Retinal pigment epithelial cell (primary cell): ENCODE results near the gene GRM4.

Source experiments
- DNase-seq: peaks from one replicate; pipeline ENCODE4 v3.0.0-alpha.2; 2010; ENCODE audit warnings: low read depth
- H3K4me3 ChIP-seq: 2 replicates; pipeline ENCODE4 v1.5.1; 2011; ENCODE audit warnings: mild to moderate bottlenecking, low read length, control low read depth, moderate library complexity
- TF ChIP-seq, protein P1 (sequence below): conservative IDR thresholded peaks from 2 replicates; pipeline ENCODE4 v1.5.1; 2011; ENCODE audit warnings: low read depth, low read length, control low read depth, inconsistent platforms

Gene GRM4

DNA sequence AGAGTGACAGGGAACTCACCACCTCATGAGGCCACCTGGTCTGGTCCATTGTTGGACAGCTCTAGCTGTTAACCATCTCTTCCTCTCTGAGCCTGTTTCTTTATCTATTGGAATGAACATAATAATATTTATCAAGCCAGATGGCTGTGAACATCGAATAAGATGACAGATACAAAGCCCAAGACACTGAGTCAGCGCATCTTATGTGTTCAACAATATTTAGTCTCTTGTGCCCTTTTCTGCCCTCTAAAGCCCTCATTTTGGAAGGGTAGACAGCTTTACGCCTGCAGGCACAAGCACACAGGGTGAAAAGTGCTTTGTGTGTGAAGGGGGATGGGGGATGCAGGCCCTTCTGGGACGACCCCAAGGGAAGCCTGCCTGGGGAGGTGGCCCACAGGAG, 164.0 kb downstream of the GRM4 start:
- DNase-seq = no peak
- H3K4me3 ChIP-seq = no peak overlapping the region
- TF ChIP-seq, protein P1, sequence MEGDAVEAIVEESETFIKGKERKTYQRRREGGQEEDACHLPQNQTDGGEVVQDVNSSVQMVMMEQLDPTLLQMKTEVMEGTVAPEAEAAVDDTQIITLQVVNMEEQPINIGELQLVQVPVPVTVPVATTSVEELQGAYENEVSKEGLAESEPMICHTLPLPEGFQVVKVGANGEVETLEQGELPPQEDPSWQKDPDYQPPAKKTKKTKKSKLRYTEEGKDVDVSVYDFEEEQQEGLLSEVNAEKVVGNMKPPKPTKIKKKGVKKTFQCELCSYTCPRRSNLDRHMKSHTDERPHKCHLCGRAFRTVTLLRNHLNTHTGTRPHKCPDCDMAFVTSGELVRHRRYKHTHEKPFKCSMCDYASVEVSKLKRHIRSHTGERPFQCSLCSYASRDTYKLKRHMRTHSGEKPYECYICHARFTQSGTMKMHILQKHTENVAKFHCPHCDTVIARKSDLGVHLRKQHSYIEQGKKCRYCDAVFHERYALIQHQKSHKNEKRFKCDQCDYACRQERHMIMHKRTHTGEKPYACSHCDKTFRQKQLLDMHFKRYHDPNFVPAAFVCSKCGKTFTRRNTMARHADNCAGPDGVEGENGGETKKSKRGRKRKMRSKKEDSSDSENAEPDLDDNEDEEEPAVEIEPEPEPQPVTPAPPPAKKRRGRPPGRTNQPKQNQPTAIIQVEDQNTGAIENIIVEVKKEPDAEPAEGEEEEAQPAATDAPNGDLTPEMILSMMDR = no peak

DNA sequence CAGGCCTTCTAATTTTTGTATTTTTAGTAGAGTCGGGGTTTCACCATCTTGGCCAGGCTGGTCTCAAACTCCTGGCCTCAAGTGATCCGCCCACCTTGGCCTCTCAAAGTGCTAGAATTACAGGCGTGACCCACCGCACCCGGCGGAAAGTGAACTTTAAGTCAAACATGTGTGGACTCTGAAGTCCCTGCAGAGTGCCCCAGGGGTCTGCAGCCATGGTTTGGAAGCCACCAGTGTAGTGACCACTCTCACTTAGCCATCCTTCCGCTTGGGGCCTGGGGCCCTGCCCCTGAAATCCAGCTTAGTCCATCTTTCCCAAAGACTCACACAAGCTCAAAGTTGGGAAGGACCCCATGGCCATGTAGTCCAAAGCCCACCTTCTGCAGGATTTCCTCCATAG, 164.5 kb downstream of the GRM4 start:
- no peak for DNase-seq
- TF ChIP-seq, protein P1 = no peak

DNA sequence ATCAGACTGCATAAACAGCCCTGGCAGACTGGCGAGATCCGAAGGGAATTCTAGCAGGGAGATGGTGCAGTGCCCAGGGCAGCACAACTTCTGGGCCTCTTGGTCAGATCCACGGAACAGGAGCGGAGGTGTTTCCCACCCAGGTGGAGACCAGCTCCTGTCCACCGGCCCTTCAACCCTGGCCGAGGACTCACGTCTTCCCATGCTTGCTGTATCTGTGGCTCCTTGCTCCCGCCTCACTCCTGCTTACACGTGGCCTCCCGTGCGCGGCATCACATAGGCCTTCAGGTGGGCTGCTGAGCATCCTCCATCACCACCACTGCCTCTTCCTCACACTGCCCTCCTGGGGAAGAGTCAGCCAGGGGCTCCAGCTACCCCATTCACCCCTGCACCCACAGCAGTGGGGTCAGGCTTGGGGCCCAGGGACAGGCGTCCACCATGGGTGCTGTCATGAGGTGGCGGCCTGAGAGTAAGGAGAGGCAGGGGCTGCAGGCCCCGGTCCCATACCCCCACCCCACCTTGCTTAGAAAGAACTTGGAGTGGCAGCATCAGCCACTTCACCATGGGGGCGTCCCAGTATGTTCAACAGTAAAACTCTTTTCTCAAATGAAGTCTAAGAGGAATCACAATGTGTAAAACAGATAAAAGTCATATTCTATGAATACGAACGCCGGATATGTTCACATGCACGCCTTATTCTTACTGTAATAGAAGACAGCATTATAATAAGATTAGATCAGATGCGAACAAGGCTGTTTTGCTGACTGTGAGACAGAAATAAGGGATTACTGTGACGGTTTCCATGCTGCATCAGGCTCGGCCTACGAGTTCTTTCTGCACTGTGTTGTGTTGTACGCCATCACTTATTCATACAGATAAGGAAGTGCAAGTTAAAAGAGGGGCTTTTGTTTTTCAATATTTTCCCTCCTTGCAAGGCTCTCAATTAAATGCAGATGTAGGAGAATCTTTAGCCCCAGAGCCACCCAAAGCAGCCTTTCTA, 165.4 kb downstream of the GRM4 start:
- TF ChIP-seq, protein P1 = no peak

More for the DNA sequence above, 164.5 kb downstream of the GRM4 start:
- no peak overlapping the region for H3K4me3 ChIP-seq

DNA sequence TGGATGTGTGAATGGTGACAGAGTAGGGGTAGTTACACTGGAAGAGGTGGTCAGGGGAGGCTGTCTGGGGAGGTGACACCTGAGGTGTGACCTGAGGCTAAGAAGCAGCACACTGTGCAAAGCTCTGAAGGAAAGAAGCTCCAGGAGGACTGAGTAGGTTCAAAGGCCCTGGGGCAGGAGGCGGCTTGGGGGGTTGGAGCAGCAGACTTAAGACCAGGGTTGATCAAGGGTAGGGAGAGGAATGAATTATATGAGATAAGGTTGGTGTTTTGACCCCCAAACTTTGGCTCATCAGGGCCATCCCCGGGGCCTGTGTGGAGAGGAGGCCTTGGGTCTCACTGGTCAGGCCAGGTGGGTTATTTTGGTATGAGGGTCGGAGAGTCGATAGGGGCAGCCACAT, 166.1 kb downstream of the GRM4 start:
- DNase-seq = no peak
- no peak overlapping the region for H3K4me3 ChIP-seq
- TF ChIP-seq, protein P1 = no peak

More for the DNA sequence above, 165.4 kb downstream of the GRM4 start:
- no peak overlapping the region for H3K4me3 ChIP-seq
- no peak for DNase-seq

DNA sequence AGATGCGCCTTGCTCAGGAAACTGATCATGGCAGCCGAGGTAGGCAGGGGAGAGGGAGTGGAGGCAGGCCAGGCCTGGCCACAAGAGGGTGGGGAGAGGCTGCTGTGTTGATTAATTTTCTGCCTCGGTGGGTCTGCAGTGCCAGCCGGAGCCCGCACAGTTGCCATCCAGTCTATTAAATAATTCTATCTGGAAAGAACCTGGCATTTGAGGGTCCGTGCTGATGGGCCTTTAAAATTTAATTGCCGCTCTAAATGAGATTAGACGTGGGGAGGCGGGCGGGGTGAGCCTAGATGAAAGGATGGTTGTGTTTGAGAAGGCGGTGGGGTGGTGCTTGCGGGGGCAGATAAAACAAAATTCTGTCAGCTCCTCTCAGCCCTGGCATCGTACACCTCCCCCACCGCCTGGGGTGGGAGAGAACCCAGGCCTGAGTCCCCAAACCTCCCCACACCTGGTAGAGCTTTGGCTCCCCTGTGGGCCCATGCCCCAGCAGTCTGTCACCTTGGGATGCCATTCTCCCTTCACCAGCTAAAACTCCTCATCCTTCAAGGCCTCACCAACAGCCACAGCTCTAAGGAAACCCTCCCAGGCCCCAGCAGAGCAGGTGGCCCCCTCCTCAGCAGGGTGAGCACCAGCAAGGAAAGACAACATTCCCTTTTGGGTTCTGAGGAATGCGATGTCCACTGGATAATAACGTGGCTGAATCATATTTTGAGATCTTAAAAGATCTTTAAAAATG, 167.3 kb downstream of the GRM4 start:
- no peak for DNase-seq
- no peak overlapping the region for H3K4me3 ChIP-seq
- TF ChIP-seq, protein P1 = no peak

DNA sequence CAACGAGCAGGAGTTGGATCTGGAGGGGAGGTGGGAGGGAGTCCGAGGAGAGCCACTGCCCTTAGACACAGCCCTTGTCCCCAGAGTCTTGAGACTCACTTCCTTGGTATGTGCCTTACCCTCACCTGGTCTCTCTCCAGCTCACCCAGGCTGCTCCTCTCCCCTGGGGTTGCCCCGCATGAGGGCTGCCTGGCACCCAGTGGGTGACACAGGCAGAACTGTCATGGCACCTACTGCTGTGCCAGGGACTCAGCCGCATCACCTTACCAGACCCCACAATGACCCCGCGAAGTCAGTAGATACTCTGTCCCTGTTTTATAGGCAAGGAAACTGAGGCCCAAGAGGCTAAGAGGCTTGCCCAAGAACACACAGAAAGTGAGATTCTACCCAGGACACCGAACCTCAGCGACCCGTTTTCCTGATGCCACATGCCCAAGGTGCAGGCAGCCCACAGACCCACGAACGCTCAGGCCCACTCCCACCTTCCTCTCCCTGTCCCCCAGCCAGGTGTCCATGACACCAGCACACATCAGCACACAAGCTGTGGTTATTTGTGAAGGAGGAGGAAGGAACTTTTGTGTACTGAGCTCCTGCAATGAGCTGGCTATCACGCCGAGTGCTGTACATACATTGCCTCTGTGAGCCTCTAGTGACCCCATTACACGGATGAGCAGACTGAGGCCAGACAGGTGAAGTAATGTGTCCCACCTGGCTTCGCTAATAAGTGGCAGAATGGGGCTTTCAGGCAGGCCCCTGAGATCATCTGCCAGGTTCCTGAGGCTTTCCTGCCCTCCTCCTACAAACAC, 168.1 kb downstream of the GRM4 start:
- no peak overlapping the region for H3K4me3 ChIP-seq
- TF ChIP-seq, protein P1 = no peak
- DNase-seq = no peak
